ENCODE data around the gene MITF.

MITF gene

GRCh38 chr3:69809076-69809835 lies 70.0 kb downstream of the MITF start:
- no peaks in the 10 kb centered on the region for H3K36me3 ChIP-seq (ENCODE audit: insufficient read depth, low read length)
- H3K9ac ChIP-seq (ENCODE audit: low read depth, low read length): no peak overlapping the region
- no peaks in the 10 kb centered on the region for H3K9me3 ChIP-seq (ENCODE audit: control insufficient read depth, insufficient read depth, low read length)
- H3K4me1 ChIP-seq (ENCODE audit: insufficient read depth, low read length): peaks cover 8% of the 10 kb centered on the region; the same call in 1 of the 2 replicates

- Histone ChIP-seq H3K9me3 (ENCODE audit: control insufficient read depth, insufficient read depth, low read length) (no peaks in the 10 kb centered on the region), H3K4me1 (ENCODE audit: insufficient read depth, low read length) (peaks cover 8% of the 10 kb centered on the region; the same call in 1 of the 2 replicates), H3K36me3 (ENCODE audit: insufficient read depth, low read length) (no peaks in the 10 kb centered on the region), H3K9ac (ENCODE audit: low read depth, low read length) (no peak overlapping the region)
These were observed 72.5 kb downstream of the MITF start for GRCh38 chr3:69811452-69812401.

- no peak overlapping the region for H3K9ac ChIP-seq (ENCODE audit: low read depth, low read length)
- H3K4me1 ChIP-seq (ENCODE audit: insufficient read depth, low read length): no peaks in the 10 kb centered on the region
- no peaks in the 10 kb centered on the region for H3K9me3 ChIP-seq (ENCODE audit: control insufficient read depth, insufficient read depth, low read length)
- no peaks in the 10 kb centered on the region for H3K36me3 ChIP-seq (ENCODE audit: insufficient read depth, low read length)
These were observed 76.7 kb downstream of the MITF start for GRCh38 chr3:69815970-69816369.

GRCh38 chr3:69817988-69818387 lies 78.7 kb downstream of the MITF start:
- Histone ChIP-seq H3K9ac (ENCODE audit: low read depth, low read length) (no peak overlapping the region), H3K4me1 (ENCODE audit: insufficient read depth, low read length) (no peaks in the 10 kb centered on the region), H3K36me3 (ENCODE audit: insufficient read depth, low read length) (no peaks in the 10 kb centered on the region), H3K9me3 (ENCODE audit: control insufficient read depth, insufficient read depth, low read length) (no peaks in the 10 kb centered on the region)

- Histone ChIP-seq H3K9me3 (ENCODE audit: control insufficient read depth, insufficient read depth, low read length) (no peaks in the 10 kb centered on the region), H3K36me3 (ENCODE audit: insufficient read depth, low read length) (no peaks in the 10 kb centered on the region), H3K4me1 (ENCODE audit: insufficient read depth, low read length) (no peaks in the 10 kb centered on the region), H3K9ac (ENCODE audit: low read depth, low read length) (no peak overlapping the region)
These were observed 80.0 kb downstream of the MITF start for GRCh38 chr3:69819282-69819681.

GRCh38 chr3:69821133-69821532 lies 81.9 kb downstream of the MITF start:
- Histone ChIP-seq H3K9ac (ENCODE audit: low read depth, low read length) (no peak overlapping the region), H3K36me3 (ENCODE audit: insufficient read depth, low read length) (no peaks in the 10 kb centered on the region), H3K9me3 (ENCODE audit: control insufficient read depth, insufficient read depth, low read length) (no peaks in the 10 kb centered on the region), H3K4me1 (ENCODE audit: insufficient read depth, low read length) (no peaks in the 10 kb centered on the region)

GRCh38 chr3:69823743-69824142 lies 84.5 kb downstream of the MITF start:
- no peaks in the 10 kb centered on the region for H3K4me1 ChIP-seq (ENCODE audit: insufficient read depth, low read length)
- H3K36me3 ChIP-seq (ENCODE audit: insufficient read depth, low read length): no peaks in the 10 kb centered on the region
- H3K9me3 ChIP-seq (ENCODE audit: control insufficient read depth, insufficient read depth, low read length): peaks cover 3% of the 10 kb centered on the region; the same call in 1 of the 2 replicates
- no peak overlapping the region for H3K9ac ChIP-seq (ENCODE audit: low read depth, low read length)

- Histone ChIP-seq H3K36me3 (ENCODE audit: insufficient read depth, low read length) (no peaks in the 10 kb centered on the region), H3K4me1 (ENCODE audit: insufficient read depth, low read length) (no peaks in the 10 kb centered on the region), H3K9me3 (ENCODE audit: control insufficient read depth, insufficient read depth, low read length) (peaks cover 3% of the 10 kb centered on the region; the same call in 1 of the 2 replicates), H3K9ac (ENCODE audit: low read depth, low read length) (no peak overlapping the region)
These were observed 86.2 kb downstream of the MITF start for GRCh38 chr3:69825446-69825845.

GRCh38 chr3:69827127-69827526 lies 87.9 kb downstream of the MITF start:
- Histone ChIP-seq H3K4me1 (ENCODE audit: insufficient read depth, low read length) (no peaks in the 10 kb centered on the region), H3K36me3 (ENCODE audit: insufficient read depth, low read length) (no peaks in the 10 kb centered on the region), H3K9ac (ENCODE audit: low read depth, low read length) (no peak overlapping the region), H3K9me3 (ENCODE audit: control insufficient read depth, insufficient read depth, low read length) (peaks cover 3% of the 10 kb centered on the region; the same call in 1 of the 2 replicates)

GRCh38 chr3:69828817-69829216 lies 89.6 kb downstream of the MITF start:
- no peaks in the 10 kb centered on the region for H3K36me3 ChIP-seq (ENCODE audit: insufficient read depth, low read length)

GRCh38 chr3:69830147-69830546 lies 90.9 kb downstream of the MITF start:
- Histone ChIP-seq H3K9me3 (ENCODE audit: control insufficient read depth, insufficient read depth, low read length) (peaks cover 3% of the 10 kb centered on the region; the same call in 1 of the 2 replicates), H3K9ac (ENCODE audit: low read depth, low read length) (no peak overlapping the region), H3K36me3 (ENCODE audit: insufficient read depth, low read length) (no peaks in the 10 kb centered on the region), H3K4me1 (ENCODE audit: insufficient read depth, low read length) (no peaks in the 10 kb centered on the region)

More at GRCh38 chr3:69828817-69829216, 89.6 kb downstream of the MITF start:
- H3K9me3 ChIP-seq (ENCODE audit: control insufficient read depth, insufficient read depth, low read length): peaks cover 3% of the 10 kb centered on the region; the same call in 1 of the 2 replicates
- no peak overlapping the region for H3K9ac ChIP-seq (ENCODE audit: low read depth, low read length)
- no peaks in the 10 kb centered on the region for H3K4me1 ChIP-seq (ENCODE audit: insufficient read depth, low read length)

- H3K4me1 ChIP-seq (ENCODE audit: insufficient read depth, low read length): no peaks in the 10 kb centered on the region
- no peaks in the 10 kb centered on the region for H3K36me3 ChIP-seq (ENCODE audit: insufficient read depth, low read length)
- peaks cover 3% of the 10 kb centered on the region; the same call in 1 of the 2 replicates for H3K9me3 ChIP-seq (ENCODE audit: control insufficient read depth, insufficient read depth, low read length)
- no peak overlapping the region for H3K9ac ChIP-seq (ENCODE audit: low read depth, low read length)
These were observed 92.5 kb downstream of the MITF start for GRCh38 chr3:69831737-69832136.

- Histone ChIP-seq H3K9ac (ENCODE audit: low read depth, low read length) (no peak overlapping the region), H3K4me1 (ENCODE audit: insufficient read depth, low read length) (no peaks in the 10 kb centered on the region), H3K36me3 (ENCODE audit: insufficient read depth, low read length) (no peaks in the 10 kb centered on the region), H3K9me3 (ENCODE audit: control insufficient read depth, insufficient read depth, low read length) (no peaks in the 10 kb centered on the region)
These were observed 94.3 kb downstream of the MITF start for GRCh38 chr3:69833591-69833990.

GRCh38 chr3:69838217-69838616 lies 99.0 kb downstream of the MITF start:
- H3K4me1 ChIP-seq (ENCODE audit: insufficient read depth, low read length): no peaks in the 10 kb centered on the region
- no peaks in the 10 kb centered on the region for H3K36me3 ChIP-seq (ENCODE audit: insufficient read depth, low read length)
- H3K9ac ChIP-seq (ENCODE audit: low read depth, low read length): no peak overlapping the region
- H3K9me3 ChIP-seq (ENCODE audit: control insufficient read depth, insufficient read depth, low read length): no peaks in the 10 kb centered on the region
